GM12872 (cell line): ENCODE measurements around the gene KDM4B.
A peak's percentile ranks its signal among the peaks of the same experiment; 100 is the strongest.

ENCODE experiments used
- CTCF ChIP-seq: IDR thresholded peaks from 3 replicates; pipeline ENCODE4 v1.5.1; 2011; ENCODE audit warnings: low read depth, mild to moderate bottlenecking, low read length, moderate library complexity; ENCODE audit not compliant: insufficient read depth

The KDM4B gene

DNA sequence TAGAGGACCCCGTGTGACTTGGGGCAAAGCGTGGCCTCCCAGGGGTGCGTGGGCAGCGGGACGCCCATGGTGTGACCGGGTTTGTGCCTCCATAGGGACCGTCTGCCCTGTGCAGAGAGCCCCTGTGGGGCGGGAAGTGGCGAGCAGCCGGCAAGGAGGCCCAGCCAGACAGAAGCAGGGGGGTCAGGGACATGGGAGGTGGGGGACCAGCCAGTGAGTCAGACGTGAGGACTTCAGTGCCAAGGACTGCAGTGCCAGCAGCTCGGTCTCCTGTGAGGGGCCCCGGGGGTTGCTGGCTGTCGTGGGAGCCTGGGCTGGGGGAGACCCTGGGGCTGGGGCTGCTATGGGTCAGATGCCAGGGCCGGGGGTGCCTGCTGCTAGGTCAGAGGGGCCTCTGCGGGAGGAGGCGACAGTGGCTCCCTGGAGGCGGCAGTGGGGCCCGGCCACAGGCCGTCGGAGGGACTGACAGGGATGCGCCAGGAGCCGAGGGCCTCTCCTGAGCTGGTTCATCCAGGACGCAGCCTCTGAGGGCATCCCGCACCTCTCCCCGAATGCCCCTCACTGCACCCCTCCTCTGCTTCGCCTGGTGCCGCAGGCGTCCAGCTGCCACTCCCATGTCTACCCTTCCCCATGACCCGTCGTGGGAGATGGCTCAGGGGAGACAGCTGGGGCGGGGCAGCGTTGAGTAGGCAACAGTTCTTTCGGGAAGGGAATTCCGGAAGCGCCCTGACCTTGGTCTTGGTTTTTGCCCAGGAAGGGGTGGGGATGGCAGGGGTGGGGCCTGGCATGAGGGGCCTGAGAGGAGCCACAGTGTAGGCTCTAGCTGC, 80.0 kb downstream of the KDM4B start:
- no peak for TF ChIP-seq CTCF

GRCh38 chr19:5049561-5049960, 80.6 kb downstream of the KDM4B start:
- TF ChIP-seq CTCF = no peak

DNA sequence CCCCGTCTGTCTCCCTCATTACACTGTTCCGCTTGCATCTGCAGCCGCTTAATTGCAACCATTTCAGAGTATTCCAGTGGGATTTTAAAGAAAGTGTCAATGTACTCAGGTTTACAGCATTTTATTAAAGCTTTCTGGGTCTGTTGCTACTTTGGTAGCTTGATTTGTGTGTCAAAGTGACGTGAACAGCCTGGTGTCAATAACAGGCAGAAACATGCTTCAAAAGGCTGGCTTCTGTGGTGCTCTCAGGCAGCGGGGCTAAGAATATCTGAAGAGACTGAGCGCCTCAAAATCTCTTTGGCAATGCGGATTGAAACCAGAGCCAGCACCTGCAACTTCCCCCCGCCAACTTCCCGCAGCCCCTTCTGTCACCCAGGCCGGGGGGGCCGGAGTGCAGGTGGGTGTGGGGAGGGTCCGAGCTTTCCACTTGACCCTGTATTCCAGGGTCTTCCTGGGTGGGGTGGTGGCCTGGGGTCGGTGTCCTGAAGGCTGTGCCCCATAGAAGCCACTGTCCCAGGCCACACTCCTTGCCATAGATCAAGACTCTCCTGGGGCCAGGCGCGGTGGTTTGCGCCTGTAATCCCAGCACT, 81.2 kb downstream of the KDM4B start:
- no peak for TF ChIP-seq CTCF

- no peak for TF ChIP-seq CTCF
Observed at GRCh38 chr19:5050905-5051304, 82.0 kb downstream of the KDM4B start.

DNA sequence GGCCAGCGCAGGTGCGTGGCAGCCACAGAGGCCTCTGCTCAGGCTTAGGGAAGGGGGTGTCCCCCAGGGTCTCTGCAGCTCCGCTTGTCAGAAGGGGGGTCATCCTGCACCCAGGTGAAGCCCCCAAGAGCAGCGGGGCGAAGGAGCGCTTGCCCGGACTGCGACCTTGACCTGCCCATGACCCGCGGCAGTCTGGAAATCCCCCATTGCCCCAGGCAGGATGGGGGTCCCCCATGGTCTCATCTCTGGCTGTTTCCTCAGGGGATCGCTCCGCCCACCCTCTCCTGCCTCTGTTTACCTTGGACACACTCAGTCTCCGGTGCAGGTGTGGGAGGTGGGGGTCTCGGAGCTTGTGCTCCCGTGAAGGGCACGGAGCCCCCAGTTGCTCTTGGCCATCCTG, 82.7 kb downstream of the KDM4B start:
- TF ChIP-seq CTCF = no peak

- 0 out of 3 replicates have a peak, but pooled peaks have one; percentile 19 for TF ChIP-seq CTCF
Observed at GRCh38 chr19:5052515-5052914, 83.6 kb downstream of the KDM4B start.

DNA sequence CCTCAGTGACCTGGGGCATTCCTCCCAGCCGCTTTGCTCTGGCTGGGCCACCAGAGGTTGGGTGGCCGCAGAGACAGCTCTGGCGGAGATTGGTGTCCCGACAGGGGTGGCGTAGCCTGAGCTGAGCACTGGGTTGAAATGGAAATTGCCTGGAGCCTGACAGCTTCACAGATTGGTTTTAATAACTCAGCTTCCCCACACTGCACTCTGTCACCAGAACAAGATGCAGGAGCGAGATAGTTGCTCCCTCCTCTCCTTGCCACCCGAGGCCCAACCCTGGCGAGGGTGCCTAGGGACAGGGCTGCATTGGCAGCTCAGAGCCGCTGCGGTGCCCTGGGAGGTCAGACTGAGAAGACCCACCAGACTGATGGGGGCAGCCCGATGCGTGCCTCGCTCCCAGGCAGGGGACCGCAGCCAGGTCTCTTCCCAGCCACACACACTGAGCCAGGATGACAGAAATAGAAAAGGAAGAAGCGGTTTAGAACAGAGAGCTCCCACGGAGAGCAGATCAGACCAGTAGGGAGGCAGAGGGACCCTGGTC, 84.1 kb downstream of the KDM4B start:
- TF ChIP-seq CTCF = no peak
